ENCODE measurements around the gene TRDN. TPM values are rescaled to one million over a fixed set of nuclear protein-coding genes. Genes with fewer than 3 reads are reported as not detected.

TRDN gene
- total and polyA plus RNA-seq, 10 donors: 0.03 to 0.20 (median 0.10) TPM; not detected in 7

- no peaks in the 10 kb centered on the region for H3K4me1 ChIP-seq
- intact Hi-C loops (cut with DNase I; ENCODE audit: low total_unique reads): no loop called here
- H3K4me3 ChIP-seq: no peak overlapping the region
- no peaks in the 10 kb centered on the region for H3K9me3 ChIP-seq
- no peak for DNase-seq
- H3K27me3 ChIP-seq (replicated peaks in 1 of 7): no peaks in the 10 kb centered on the region
- no peaks in the 10 kb centered on the region for H3K36me3 ChIP-seq
- no peak overlapping the region for H3K27ac ChIP-seq
- no peak for TF ChIP-seq POLR2AphosphoS5 (IDR thresholded peaks at IDR 0.05)
- no peak for TF ChIP-seq CTCF (IDR thresholded peaks at IDR 0.05 in 8 of 11, conservative IDR thresholded peaks at IDR 0.05 in 3 of 11)
- TF ChIP-seq POLR2A (IDR thresholded peaks at IDR 0.05): no peak
Measured at GRCh38 chr6:123580331-123580730, 56.4 kb downstream of the TRDN start.

- Histone ChIP-seq H3K27ac (no peak overlapping the region), H3K9me3 (no peaks in the 10 kb centered on the region), H3K4me1 (no peaks in the 10 kb centered on the region), H3K36me3 (no peaks in the 10 kb centered on the region), H3K4me3 (no peak overlapping the region), H3K27me3 (replicated peaks in 1 of 7) (no peaks in the 10 kb centered on the region)
- intact Hi-C loops (cut with DNase I; ENCODE audit: low total_unique reads): no loop called here
- 87 to 97% (median 93%) methylated on average over 1 of the region's 1 CpG for WGBS, 5 donors
- DNase-seq: no peak
- no peak for TF ChIP-seq POLR2AphosphoS5 (IDR thresholded peaks at IDR 0.05)
- TF ChIP-seq CTCF (IDR thresholded peaks at IDR 0.05 in 8 of 11, conservative IDR thresholded peaks at IDR 0.05 in 3 of 11): no peak
- no peak for TF ChIP-seq POLR2A (IDR thresholded peaks at IDR 0.05)
Measured at GRCh38 chr6:123575188-123575587, 61.6 kb downstream of the TRDN start.

GRCh38 chr6:123570813-123571684, 65.7 kb downstream of the TRDN start:
- Histone ChIP-seq H3K4me3 (no peak overlapping the region), H3K36me3 (no peaks in the 10 kb centered on the region), H3K9me3 (no peaks in the 10 kb centered on the region), H3K4me1 (no peaks in the 10 kb centered on the region), H3K27ac (no peak overlapping the region), H3K27me3 (replicated peaks in 1 of 7) (no peaks in the 10 kb centered on the region)
- no peak for TF ChIP-seq POLR2AphosphoS5 (IDR thresholded peaks at IDR 0.05)
- TF ChIP-seq POLR2A (IDR thresholded peaks at IDR 0.05): no peak
- no peak for TF ChIP-seq CTCF (IDR thresholded peaks at IDR 0.05 in 8 of 11, conservative IDR thresholded peaks at IDR 0.05 in 3 of 11)
- 61 to 77% (median 67%) methylated on average over 7 of the region's 7 CpGs for WGBS, 5 donors
- DNase-seq: no peak
- intact Hi-C loops (cut with DNase I; ENCODE audit: low total_unique reads): no loop called here

- TF ChIP-seq POLR2AphosphoS5 (IDR thresholded peaks at IDR 0.05): no peak
- TF ChIP-seq POLR2A (IDR thresholded peaks at IDR 0.05): no peak
- TF ChIP-seq CTCF (IDR thresholded peaks at IDR 0.05 in 8 of 11, conservative IDR thresholded peaks at IDR 0.05 in 3 of 11): no peak
- H3K27ac ChIP-seq: no peak overlapping the region
Measured at GRCh38 chr6:123569575-123569974, 67.2 kb downstream of the TRDN start.

More at GRCh38 chr6:123569575-123569974, 67.2 kb downstream of the TRDN start:
- Histone ChIP-seq H3K4me1 (no peaks in the 10 kb centered on the region), H3K36me3 (no peaks in the 10 kb centered on the region), H3K4me3 (no peak overlapping the region), H3K27me3 (replicated peaks in 1 of 7) (no peaks in the 10 kb centered on the region), H3K9me3 (no peaks in the 10 kb centered on the region)
- no peak for DNase-seq
- intact Hi-C loops (cut with DNase I; ENCODE audit: low total_unique reads): no loop called here
